Measurements from ENCODE around the gene ZBTB8A. TPM values are rescaled to one million over a fixed set of nuclear protein-coding genes. Genes with fewer than 3 reads are reported as not detected.

Gene ZBTB8A
- total and polyA plus RNA-seq, 2 of the 8 experiments (the other 6 are each of a cell fraction or from before 2014, with no cell fraction given): 2.9 to 10.4 TPM

- Histone ChIP-seq H3K23ac (ENCODE audit: insufficient read length) (no peak overlapping the region), H3K27ac (ENCODE audit: low read depth, low read length) (no peak overlapping the region), H3K79me2 (ENCODE audit: control insufficient read depth in 1 of 2, insufficient read depth in 2 of 2, low read length in 2 of 2) (no peaks in the 10 kb centered on the region), H3K79me1 (ENCODE audit: low read depth, low read length) (no peaks in the 10 kb centered on the region), H3K4me3 (ENCODE audit: extremely low read depth in 1 of 4, insufficient read depth in 2 of 4, low read depth in 3 of 4, low read length in 4 of 4) (no peak overlapping the region), H2BK20ac (ENCODE audit: low read length) (no peak overlapping the region), H3K9me3 (ENCODE audit: insufficient read depth in 2 of 2, low read depth in 1 of 2, low read length in 1 of 2) (no peaks in the 10 kb centered on the region), H3K23me2 (ENCODE audit: low read depth, low read length) (no peaks in the 10 kb centered on the region), H3K4ac (replicated peaks; ENCODE audit: insufficient read length, low read depth, low read length) (no peak overlapping the region), H3K27me3 (replicated peaks in 1 of 4; ENCODE audit: control insufficient read depth in 3 of 4, extremely low read depth in 1 of 4, insufficient read depth in 3 of 4, low read length in 3 of 4) (no peaks in the 10 kb centered on the region), H3K4me1 (replicated peaks in 1 of 4; ENCODE audit: control insufficient read depth in 3 of 4, insufficient read depth in 4 of 4, low read length in 3 of 4) (no peaks in the 10 kb centered on the region), H4K20me1 (replicated peaks in 1 of 2; ENCODE audit: control insufficient read depth in 1 of 2, insufficient read depth in 2 of 2, low read length in 2 of 2) (no peaks in the 10 kb centered on the region), H3K18ac (ENCODE audit: extremely low read depth, low read length) (no peak overlapping the region), H4K91ac (replicated peaks; ENCODE audit: insufficient read length, low read length) (no peak overlapping the region), H2BK12ac (ENCODE audit: low read depth, low read length) (no peak overlapping the region), H3K36me3 (ENCODE audit: control insufficient read depth in 2 of 4, insufficient read depth in 4 of 4, low read length in 3 of 4) (no peaks in the 10 kb centered on the region), H2AFZ (ENCODE audit: low read length) (no peak overlapping the region), H2BK120ac (replicated peaks; ENCODE audit: low read depth, low read length) (no peak overlapping the region), H3K56ac (replicated peaks; ENCODE audit: insufficient read length, low read depth, low read length) (no peak overlapping the region), H3K9ac (replicated peaks in 1 of 4; ENCODE audit: extremely low read depth in 1 of 4, low read depth in 3 of 4, low read length in 3 of 4) (no peak overlapping the region), H4K8ac (ENCODE audit: extremely low read depth, insufficient read depth, low read length) (no peak overlapping the region), H3K4me2 (ENCODE audit: insufficient read depth in 1 of 2, low read depth in 2 of 2, low read length in 2 of 2) (no peak overlapping the region), H3K14ac (ENCODE audit: insufficient read length) (no peak overlapping the region), H2AK5ac (ENCODE audit: low read depth, low read length) (no peak overlapping the region), H2BK5ac (ENCODE audit: low read depth, low read length) (no peak overlapping the region), H4K5ac (ENCODE audit: insufficient read length, low read depth, low read length) (no peak overlapping the region), H2BK15ac (ENCODE audit: low read length) (no peak overlapping the region)
- DNase-seq (ENCODE audit: low read depth in 1 of 2, low spot score in 2 of 2) (no peak), FAIRE-seq (no peak)
- 87% methylated on average over 3 of the region's 3 CpGs; no CpG with 5 or more reads in 1 of the 2 experiments for WGBS, 2 experiments (ENCODE audit: extremely low coverage in 1 of 2, insufficient coverage in 1 of 2, insufficient read length in 1 of 2, insufficient replicate concordance in 2 of 2, low coverage in 1 of 2, low lambda C conversion rate in 2 of 2, missing lambda C conversion rate in 1 of 2)
- ChIA-PET POLR2A (ENCODE audit: partially characterized antibody) (interaction anchor here (1.0 to 1.4 kb wide), 2 partner anchors 117 to 126 kb away, joined by 3 to 5 read pairs; partner anchors contain the start of genes RBBP4 and ZBTB8OS), CTCF (ENCODE audit: partially characterized antibody) (interaction anchor here (0.7 to 2.3 kb wide), 7 partner anchors 9 to 262 kb away, joined by 3 to 6 read pairs (median 3); partner anchors contain the start of gene ZBTB8A)
- TF ChIP-seq YY1 (IDR thresholded peaks at IDR 0.05; ENCODE audit: low read depth, low read length) (no peak), BCL11A (IDR thresholded peaks at IDR 0.05; ENCODE audit: low read depth in 2 of 2, low read length in 2 of 2) (no peak), TCF12 (IDR thresholded peaks at IDR 0.05; ENCODE audit: low read depth, low read length) (no peak), TBP (IDR thresholded peaks at IDR 0.05; ENCODE audit: low read depth, low read length) (no peak), RNF2 (IDR thresholded peaks at IDR 0.05; ENCODE audit: borderline replicate concordance, low read depth, low read length, missing control alignments, poor library complexity, severe bottlenecking) (no peak)
These were observed 14.2 kb upstream of the ZBTB8A start for GRCh38 chr1:32525053-32525452.
